ENCODE measurements around the gene MAP4K1.
A peak's percentile ranks its signal among the peaks of the same experiment; 100 is the strongest.

The MAP4K1 gene

GRCh38 chr19:38564981-38565690 is 52.6 kb downstream of the MAP4K1 start:
- no peak overlapping the region for H2BK120ac ChIP-seq (ENCODE audit: low read depth, low read length)
- H3K4me2 ChIP-seq (ENCODE audit: low read length, poor library complexity, severe bottlenecking), result no peak overlapping the region

DNA sequence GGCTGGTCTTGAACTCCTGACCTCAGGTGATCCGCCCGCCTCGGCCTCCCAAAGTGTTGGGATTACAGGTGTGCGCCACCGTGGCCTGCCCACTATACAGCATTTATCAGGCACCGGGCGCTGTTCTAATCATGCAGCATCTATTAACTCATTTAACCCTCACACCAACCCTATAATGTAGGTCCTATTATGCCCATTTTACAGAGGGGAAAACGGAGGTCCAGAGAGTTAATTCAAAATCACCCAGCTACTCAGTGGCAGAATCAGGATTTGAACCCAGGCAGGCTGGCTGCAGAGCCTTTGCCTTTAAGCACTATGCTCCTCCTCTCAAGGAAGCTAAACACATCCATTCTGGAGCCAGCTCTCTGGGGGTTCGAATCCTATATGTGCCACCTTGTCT is 54.3 kb downstream of the MAP4K1 start:
- H2BK15ac ChIP-seq (ENCODE audit: low read depth, poor library complexity, severe bottlenecking), result no peak overlapping the region
- 93% methylated on average over 9 of the region's 9 CpGs for WGBS
- H4K8ac ChIP-seq (ENCODE audit: low read length), result no peak overlapping the region
- no peak overlapping the region for H2AK5ac ChIP-seq (ENCODE audit: low read length, severe bottlenecking)
- H4K91ac ChIP-seq (ENCODE audit: low read length), result no peak overlapping the region
- no peak overlapping the region for H2BK5ac ChIP-seq (ENCODE audit: low read depth, low read length, poor library complexity, severe bottlenecking)
- no peak overlapping the region for H3K27ac ChIP-seq (ENCODE audit: low read length, poor library complexity, severe bottlenecking)
- H3K4ac ChIP-seq (ENCODE audit: low read depth in 1 of 2, low read length in 2 of 2), result no peak overlapping the region
- no peaks in the 10 kb centered on the region for H3K9me3 ChIP-seq (ENCODE audit: control insufficient read depth, low read length)
- H3K4me3 ChIP-seq (ENCODE audit: insufficient read depth in 1 of 2, low read depth in 1 of 2, low read length in 2 of 2), result no peak overlapping the region
- no peak overlapping the region for H2BK120ac ChIP-seq (ENCODE audit: low read depth, low read length)
- no peak overlapping the region for H2AFZ ChIP-seq (ENCODE audit: low read depth, low read length)
- no peak for DNase-seq
- H3K23ac ChIP-seq (ENCODE audit: low read length in 2 of 2), result no peak overlapping the region
- no peak overlapping the region for H3K9ac ChIP-seq (ENCODE audit: low read length)
- H3K18ac ChIP-seq (ENCODE audit: low read depth in 1 of 2, low read length in 2 of 2), result no peak overlapping the region
- no peak overlapping the region for H3K14ac ChIP-seq (ENCODE audit: low read length in 2 of 2)
- no peak overlapping the region for H3K4me2 ChIP-seq (ENCODE audit: low read length, poor library complexity, severe bottlenecking)
- no peaks in the 10 kb centered on the region for H3K36me3 ChIP-seq (ENCODE audit: control insufficient read depth in 1 of 2, insufficient read depth in 2 of 2, low read depth in 1 of 2, low read length in 2 of 2)
- peaks cover 5% of the 10 kb centered on the region for H3K4me1 ChIP-seq (ENCODE audit: control insufficient read depth, insufficient read depth, low read depth, low read length)
- peaks cover 7 to 57% of the 10 kb centered on the region in 2 experiments for H3K27me3 ChIP-seq (ENCODE audit: control insufficient read depth in 1 of 2, insufficient read depth in 1 of 2, low read length in 2 of 2)
- no peaks in the 10 kb centered on the region for H3K79me1 ChIP-seq (replicated peaks; ENCODE audit: low read length, poor library complexity, severe bottlenecking)
- H2BK12ac ChIP-seq (ENCODE audit: low read length in 2 of 2), result no peak overlapping the region

More at GRCh38 chr19:38564981-38565690, 52.6 kb downstream of the MAP4K1 start:
- Histone ChIP-seq H3K14ac (ENCODE audit: low read length in 2 of 2) (no peak overlapping the region), H3K27me3 (ENCODE audit: control insufficient read depth in 1 of 2, insufficient read depth in 1 of 2, low read length in 2 of 2) (peaks cover 7 to 57% of the 10 kb centered on the region in 2 experiments), H2AFZ (ENCODE audit: low read depth, low read length) (no peak overlapping the region), H3K79me1 (replicated peaks; ENCODE audit: low read length, poor library complexity, severe bottlenecking) (no peaks in the 10 kb centered on the region), H3K18ac (ENCODE audit: low read depth in 1 of 2, low read length in 2 of 2) (no peak overlapping the region), H3K36me3 (ENCODE audit: control insufficient read depth in 1 of 2, insufficient read depth in 2 of 2, low read depth in 1 of 2, low read length in 2 of 2) (no peaks in the 10 kb centered on the region), H3K4me3 (ENCODE audit: insufficient read depth in 1 of 2, low read depth in 1 of 2, low read length in 2 of 2) (no peak overlapping the region), H3K27ac (ENCODE audit: low read length, poor library complexity, severe bottlenecking) (no peak overlapping the region), H2BK12ac (ENCODE audit: low read length in 2 of 2) (no peak overlapping the region), H3K9me3 (ENCODE audit: control insufficient read depth, low read length) (no peaks in the 10 kb centered on the region), H3K9ac (ENCODE audit: low read length) (no peak overlapping the region), H2BK5ac (ENCODE audit: low read depth, low read length, poor library complexity, severe bottlenecking) (no peak overlapping the region), H2BK15ac (ENCODE audit: low read depth, poor library complexity, severe bottlenecking) (no peak overlapping the region), H4K91ac (ENCODE audit: low read length) (peak overlapping the region; percentile 27), H4K8ac (ENCODE audit: low read length) (no peak overlapping the region), H2AK5ac (ENCODE audit: low read length, severe bottlenecking) (no peak overlapping the region), H3K4me1 (ENCODE audit: control insufficient read depth, insufficient read depth, low read depth, low read length) (peaks cover 3% of the 10 kb centered on the region), H3K23ac (ENCODE audit: low read length in 2 of 2) (no peak overlapping the region), H3K4ac (ENCODE audit: low read depth in 1 of 2, low read length in 2 of 2) (no peak overlapping the region)
- no peak for DNase-seq
- WGBS, result 83% methylated on average over 111 of the region's 111 CpGs

DNA sequence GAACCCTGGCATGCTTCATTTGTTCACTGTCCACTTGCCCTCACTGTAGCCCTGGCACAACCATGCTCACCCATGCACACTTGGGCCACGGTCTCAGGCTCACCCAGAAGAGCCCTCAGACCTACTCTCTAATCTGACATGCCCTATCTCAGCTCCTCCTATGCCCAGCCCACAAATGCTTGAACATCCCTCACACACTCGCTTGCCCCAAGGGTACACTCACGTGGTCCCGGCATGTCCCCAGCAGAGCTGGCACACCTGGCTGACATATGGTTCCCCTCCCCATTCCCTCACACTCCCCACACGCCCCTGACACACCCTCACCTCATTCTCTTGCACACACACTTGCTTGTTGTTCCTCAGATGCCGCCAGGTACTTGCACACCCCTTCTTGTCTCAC is 55.7 kb downstream of the MAP4K1 start:
- no peak for DNase-seq
- Histone ChIP-seq H3K4me3 (ENCODE audit: insufficient read depth in 1 of 2, low read depth in 1 of 2, low read length in 2 of 2) (no peak overlapping the region), H2AK5ac (ENCODE audit: low read length, severe bottlenecking) (no peak overlapping the region), H2BK12ac (ENCODE audit: low read length in 2 of 2) (no peak overlapping the region), H3K18ac (ENCODE audit: low read depth in 1 of 2, low read length in 2 of 2) (no peak overlapping the region), H4K91ac (ENCODE audit: low read length) (no peak overlapping the region), H3K9me3 (ENCODE audit: control insufficient read depth, low read length) (no peaks in the 10 kb centered on the region), H3K4me2 (ENCODE audit: low read length, poor library complexity, severe bottlenecking) (no peak overlapping the region), H2BK15ac (ENCODE audit: low read depth, poor library complexity, severe bottlenecking) (no peak overlapping the region), H3K4ac (ENCODE audit: low read depth in 1 of 2, low read length in 2 of 2) (no peak overlapping the region), H3K27ac (ENCODE audit: low read length, poor library complexity, severe bottlenecking) (no peak overlapping the region), H2BK120ac (ENCODE audit: low read depth, low read length) (no peak overlapping the region), H3K4me1 (ENCODE audit: control insufficient read depth, insufficient read depth, low read depth, low read length) (peaks cover 5% of the 10 kb centered on the region), H3K23ac (ENCODE audit: low read length in 2 of 2) (no peak overlapping the region), H3K79me1 (replicated peaks; ENCODE audit: low read length, poor library complexity, severe bottlenecking) (no peaks in the 10 kb centered on the region), H4K8ac (ENCODE audit: low read length) (no peak overlapping the region), H2AFZ (ENCODE audit: low read depth, low read length) (no peak overlapping the region), H3K27me3 (ENCODE audit: control insufficient read depth in 1 of 2, insufficient read depth in 1 of 2, low read length in 2 of 2) (peaks cover 0 to 46% of the 10 kb centered on the region in 2 experiments), H3K14ac (ENCODE audit: low read length in 2 of 2) (no peak overlapping the region), H2BK5ac (ENCODE audit: low read depth, low read length, poor library complexity, severe bottlenecking) (no peak overlapping the region), H3K36me3 (ENCODE audit: control insufficient read depth in 1 of 2, insufficient read depth in 2 of 2, low read depth in 1 of 2, low read length in 2 of 2) (no peaks in the 10 kb centered on the region), H3K9ac (ENCODE audit: low read length) (no peak overlapping the region)
- 77% methylated on average over 6 of the region's 6 CpGs for WGBS

DNA sequence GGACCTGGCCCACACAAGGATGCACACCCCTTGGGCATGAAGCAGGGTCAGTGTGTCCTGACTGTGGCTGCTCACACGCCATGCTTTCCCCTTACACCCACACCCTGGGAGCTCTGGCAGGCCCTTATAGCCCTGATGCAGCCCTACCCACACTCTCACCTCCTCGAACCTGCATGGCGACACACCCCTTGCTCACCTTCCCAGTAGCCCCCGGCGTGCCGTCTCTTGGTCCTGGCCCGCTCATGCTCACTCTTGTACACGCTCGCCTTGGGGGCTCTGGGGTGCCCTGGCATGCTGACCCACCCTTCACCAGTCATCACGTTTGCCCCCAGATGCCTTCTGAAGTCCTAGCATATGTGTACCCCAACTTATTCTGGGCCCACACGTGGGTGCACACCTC is 56.1 kb downstream of the MAP4K1 start:
- Histone ChIP-seq H3K4me3 (ENCODE audit: insufficient read depth in 1 of 2, low read depth in 1 of 2, low read length in 2 of 2) (no peak overlapping the region), H3K23ac (ENCODE audit: low read length in 2 of 2) (no peak overlapping the region), H3K27me3 (ENCODE audit: control insufficient read depth in 1 of 2, insufficient read depth in 1 of 2, low read length in 2 of 2) (peaks cover 0 to 42% of the 10 kb centered on the region in 2 experiments), H3K36me3 (ENCODE audit: control insufficient read depth in 1 of 2, insufficient read depth in 2 of 2, low read depth in 1 of 2, low read length in 2 of 2) (no peaks in the 10 kb centered on the region), H2BK5ac (ENCODE audit: low read depth, low read length, poor library complexity, severe bottlenecking) (no peak overlapping the region), H4K91ac (ENCODE audit: low read length) (no peak overlapping the region), H4K8ac (ENCODE audit: low read length) (no peak overlapping the region), H2AFZ (ENCODE audit: low read depth, low read length) (no peak overlapping the region), H3K9ac (ENCODE audit: low read length) (no peak overlapping the region), H2BK12ac (ENCODE audit: low read length in 2 of 2) (no peak overlapping the region), H2AK5ac (ENCODE audit: low read length, severe bottlenecking) (no peak overlapping the region), H3K4ac (ENCODE audit: low read depth in 1 of 2, low read length in 2 of 2) (no peak overlapping the region), H3K4me1 (ENCODE audit: control insufficient read depth, insufficient read depth, low read depth, low read length) (peaks cover 5% of the 10 kb centered on the region), H2BK120ac (ENCODE audit: low read depth, low read length) (no peak overlapping the region), H3K79me1 (replicated peaks; ENCODE audit: low read length, poor library complexity, severe bottlenecking) (no peaks in the 10 kb centered on the region), H3K9me3 (ENCODE audit: control insufficient read depth, low read length) (no peaks in the 10 kb centered on the region), H3K18ac (ENCODE audit: low read depth in 1 of 2, low read length in 2 of 2) (no peak overlapping the region), H3K14ac (ENCODE audit: low read length in 2 of 2) (no peak overlapping the region), H2BK15ac (ENCODE audit: low read depth, poor library complexity, severe bottlenecking) (no peak overlapping the region), H3K27ac (ENCODE audit: low read length, poor library complexity, severe bottlenecking) (no peak overlapping the region), H3K4me2 (ENCODE audit: low read length, poor library complexity, severe bottlenecking) (no peak overlapping the region)
- DNase-seq, result no peak
- 78% methylated on average over 11 of the region's 11 CpGs for WGBS

Data from mesenchymal stem cell (in vitro differentiated cells and primary cell).